Measurements from ENCODE around the gene ARMC9.
"Not testable (repeated sequence)": the region's sequence is repeated elsewhere in the genome, so short reads cannot be mapped to it uniquely, and the experiment has no call there.

Gene ARMC9

DNA sequence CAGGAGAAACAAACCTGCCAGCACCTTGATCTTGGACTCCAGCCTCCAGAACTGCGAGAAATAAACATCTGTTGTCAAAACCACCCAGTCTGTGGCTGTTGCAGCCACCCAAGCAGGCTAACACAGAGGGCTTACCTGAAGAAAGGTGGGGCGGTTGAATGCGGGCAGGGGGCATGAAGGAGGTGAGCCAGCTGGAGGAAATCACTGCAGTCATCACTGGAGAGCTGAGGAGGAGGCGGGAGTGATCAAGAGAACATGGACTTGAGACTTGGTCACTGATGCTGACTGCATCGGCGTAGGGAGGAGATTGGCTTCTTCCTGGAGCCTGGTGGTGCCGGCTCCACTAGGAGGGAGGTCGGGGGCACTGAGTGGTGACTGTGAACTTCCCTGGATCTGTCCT lies 14.6 kb upstream of the ARMC9 start:
- no peak for DNase-seq (ENCODE audit: low read depth)

GRCh38 chr2:231184319-231184718 lies 14.1 kb upstream of the ARMC9 start:
- DNase-seq (ENCODE audit: low read depth) = no peak

GRCh38 chr2:231185050-231185725 lies 13.2 kb upstream of the ARMC9 start:
- no peak for DNase-seq (ENCODE audit: low read depth)

- DNase-seq (ENCODE audit: low read depth) = no peak
Measured at GRCh38 chr2:231185886-231186285, 12.5 kb upstream of the ARMC9 start.

DNA sequence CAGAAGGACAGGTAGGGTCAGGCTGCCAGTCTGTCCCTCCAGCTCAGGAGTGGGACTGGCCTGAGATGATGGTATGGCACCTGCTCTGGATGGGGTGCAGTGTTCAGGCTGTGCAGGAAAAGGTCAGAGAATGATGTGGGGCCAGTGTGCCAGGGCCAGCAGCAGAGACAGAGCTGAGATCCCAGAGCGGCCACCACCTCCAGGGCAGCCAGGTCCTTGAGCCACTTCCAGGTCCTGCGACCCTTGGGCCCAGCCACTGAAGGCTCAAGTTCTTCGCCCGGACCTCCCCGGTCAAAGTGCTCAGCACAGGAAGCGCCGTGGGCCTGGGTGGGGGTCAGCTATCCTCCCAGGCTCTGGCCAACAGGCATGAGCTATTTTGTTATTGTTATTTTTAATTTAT lies 12.1 kb upstream of the ARMC9 start:
- DNase-seq (ENCODE audit: low read depth) = no peak

GRCh38 chr2:231187736-231188505 lies 10.5 kb upstream of the ARMC9 start:
- DNase-seq (ENCODE audit: low read depth) = no peak

- DNase-seq (ENCODE audit: low read depth) = no peak
Measured at GRCh38 chr2:231188506-231189170, 9.8 kb upstream of the ARMC9 start.

GRCh38 chr2:231189171-231189530 lies 9.3 kb upstream of the ARMC9 start:
- DNase-seq (ENCODE audit: low read depth) = no peak

- no peak for DNase-seq (ENCODE audit: low read depth)
Measured at GRCh38 chr2:231189571-231190495, 8.6 kb upstream of the ARMC9 start.

GRCh38 chr2:231190531-231191197 lies 7.8 kb upstream of the ARMC9 start:
- DNase-seq (ENCODE audit: low read depth) = no peak

GRCh38 chr2:231191896-231192872 lies 6.2 kb upstream of the ARMC9 start:
- DNase-seq (ENCODE audit: low read depth) = no peak

- no peak for DNase-seq (ENCODE audit: low read depth)
Measured at GRCh38 chr2:231193216-231193615, 5.2 kb upstream of the ARMC9 start.

- no peak for DNase-seq (ENCODE audit: low read depth)
Measured at GRCh38 chr2:231196592-231196991, 1.8 kb upstream of the ARMC9 start.

GRCh38 chr2:231197196-231197595 lies 1.2 kb upstream of the ARMC9 start:
- not testable (repeated sequence) for DNase-seq (ENCODE audit: low read depth)

DNA sequence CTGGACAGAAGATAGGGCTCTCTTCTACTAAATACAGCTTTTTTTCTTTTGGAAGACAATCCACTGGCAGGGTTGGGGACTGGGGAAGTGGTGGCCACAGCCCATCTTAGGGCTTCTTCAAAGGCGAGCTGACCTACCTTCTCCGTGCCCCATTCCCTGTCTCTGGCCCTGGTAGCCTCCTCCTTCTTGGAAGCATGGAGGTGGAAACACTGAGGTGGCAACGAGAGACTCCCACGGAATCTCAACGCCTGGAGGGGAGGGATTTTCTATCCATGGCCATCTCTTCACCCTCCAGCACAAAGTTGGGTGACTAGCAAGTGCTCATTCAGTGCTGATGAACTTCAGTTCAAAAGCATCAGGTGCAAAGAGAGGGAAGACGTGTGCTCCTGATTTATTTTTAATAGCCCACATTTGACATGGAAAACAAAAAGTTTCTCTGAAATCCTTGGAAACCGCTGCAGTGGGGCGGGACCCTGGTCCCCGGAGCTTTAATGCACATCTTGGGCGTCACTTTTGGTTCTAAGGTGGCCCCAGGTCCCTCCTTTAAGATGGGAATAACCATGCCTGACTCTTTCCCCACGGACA lies 633 bp upstream of the ARMC9 start:
- DNase-seq (ENCODE audit: low read depth) = no peak

DNA sequence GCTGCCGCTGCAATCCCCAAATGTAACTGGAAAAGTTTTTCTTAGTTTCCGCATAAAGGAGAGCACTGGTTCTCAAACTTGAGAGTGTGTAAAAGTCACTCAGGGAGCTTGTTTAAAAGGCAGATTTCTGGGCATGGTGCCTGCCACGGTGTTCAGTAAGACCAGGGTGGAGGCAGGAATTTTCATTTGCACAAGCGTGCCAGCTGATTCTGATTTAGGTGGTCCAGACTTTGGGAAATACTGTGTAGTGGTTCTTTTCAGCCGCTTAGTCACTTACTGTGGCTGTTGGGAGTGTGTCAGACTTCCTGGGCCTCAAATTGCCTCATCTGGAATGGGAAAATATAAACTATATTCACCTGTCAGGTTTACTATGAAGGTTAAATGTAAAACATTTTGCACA lies 788 bp downstream of the ARMC9 start:
- no peak for DNase-seq (ENCODE audit: low read depth)

DNA sequence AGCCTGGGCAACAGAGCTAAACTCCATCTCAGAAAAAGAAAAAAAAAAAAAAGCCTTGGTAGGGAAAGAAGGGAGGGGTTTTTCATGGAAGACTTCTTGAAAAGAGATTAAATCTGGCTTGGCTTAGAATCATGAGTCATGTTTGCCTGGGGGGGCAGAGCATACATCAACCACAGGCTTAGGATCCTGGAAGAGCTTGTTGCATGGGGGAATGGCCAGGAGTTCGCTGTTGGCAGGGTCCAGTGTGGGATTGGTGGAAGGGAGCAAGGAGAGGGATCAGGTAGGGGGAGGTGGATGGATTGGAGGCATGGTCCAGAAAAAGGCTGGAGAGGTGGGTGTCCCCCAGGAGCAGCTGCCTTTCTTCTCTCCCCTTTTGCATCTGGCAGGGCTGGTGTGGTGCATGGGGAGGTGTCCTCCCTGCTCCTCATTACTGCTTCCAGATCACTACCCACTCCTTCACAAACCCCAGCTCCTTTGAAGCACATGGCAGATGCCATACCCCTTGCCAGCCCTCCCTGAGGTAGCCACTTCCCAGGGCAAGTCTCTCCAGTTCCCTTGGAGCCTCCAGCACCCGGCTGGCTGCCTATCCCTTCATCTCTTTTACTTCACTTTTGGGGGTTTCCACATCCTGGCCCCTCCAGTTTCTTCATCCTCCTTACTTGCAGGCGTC lies 2.5 kb downstream of the ARMC9 start:
- DNase-seq (ENCODE audit: low read depth) = no peak

GRCh38 chr2:231201475-231201814 lies 3.0 kb downstream of the ARMC9 start:
- DNase-seq (ENCODE audit: low read depth) = no peak

DNA sequence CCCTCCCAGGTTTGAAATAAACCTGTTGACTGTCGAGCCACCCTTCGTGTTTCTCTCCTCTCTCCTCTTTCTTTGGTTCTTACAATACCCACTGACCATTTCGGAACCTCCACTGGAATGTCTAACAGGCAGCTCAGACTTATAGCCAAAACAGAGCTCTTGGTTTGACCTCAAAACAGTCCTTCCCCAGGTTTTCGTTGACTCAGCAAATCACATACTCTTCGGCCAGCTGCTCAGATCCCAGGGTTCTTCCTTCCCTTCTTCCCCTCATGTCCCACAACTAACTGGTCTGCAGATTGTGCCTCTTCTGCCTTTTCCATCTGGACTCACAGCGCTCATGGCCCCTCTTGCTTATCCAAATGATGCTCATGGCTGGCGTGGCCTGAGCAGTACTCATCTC lies 4.7 kb downstream of the ARMC9 start:
- DNase-seq (ENCODE audit: low read depth) = no peak

- DNase-seq (ENCODE audit: low read depth) = no peak
Measured at GRCh38 chr2:231204146-231204545, 5.7 kb downstream of the ARMC9 start.
